ENCODE measurements around the gene AKR1C3. TPM values are rescaled to one million over a fixed set of nuclear protein-coding genes. Genes with fewer than 3 reads are reported as not detected.

The AKR1C3 gene
- total RNA-seq, 4 donors from 2014 or later = 6.0 to 35.6 (median 16.7) TPM

DNA sequence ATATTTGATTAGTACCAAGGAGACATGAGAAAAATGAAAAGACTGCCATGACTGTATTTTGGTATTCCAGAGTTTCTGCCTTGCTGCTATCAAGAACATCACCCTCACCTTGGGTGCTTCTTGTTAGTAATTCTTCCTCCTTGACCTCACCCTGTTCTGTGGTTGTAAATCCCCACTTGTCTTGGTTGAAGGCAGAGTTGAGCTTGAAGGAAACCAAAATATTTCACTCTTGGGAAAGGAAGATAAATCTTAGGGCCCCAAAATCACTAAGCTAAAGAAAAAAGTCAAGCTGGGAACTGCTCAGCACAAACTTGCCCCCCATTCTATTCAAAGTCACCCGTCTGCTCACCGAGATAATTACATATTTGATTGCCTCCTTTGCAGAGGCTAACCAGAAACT, 20.6 kb upstream of the AKR1C3 start:
- intact Hi-C loops (cut with DNase I; ENCODE audit: low total_unique reads) = no loop called here
- Histone ChIP-seq H3K4me3 (no peak overlapping the region), H3K27ac (peak overlapping the region in 1 of 2 donors; percentile 9), H3K36me3 (no peaks in the 10 kb centered on the region), H3K9me3 (no peaks in the 10 kb centered on the region), H3K27me3 (no peaks in the 10 kb centered on the region), H3K4me1 (peaks cover 6 to 8% of the 10 kb centered on the region in 2 donors)
- TF ChIP-seq POLR2A (IDR thresholded peaks at IDR 0.05) = no peak
- TF ChIP-seq, protein P1, sequence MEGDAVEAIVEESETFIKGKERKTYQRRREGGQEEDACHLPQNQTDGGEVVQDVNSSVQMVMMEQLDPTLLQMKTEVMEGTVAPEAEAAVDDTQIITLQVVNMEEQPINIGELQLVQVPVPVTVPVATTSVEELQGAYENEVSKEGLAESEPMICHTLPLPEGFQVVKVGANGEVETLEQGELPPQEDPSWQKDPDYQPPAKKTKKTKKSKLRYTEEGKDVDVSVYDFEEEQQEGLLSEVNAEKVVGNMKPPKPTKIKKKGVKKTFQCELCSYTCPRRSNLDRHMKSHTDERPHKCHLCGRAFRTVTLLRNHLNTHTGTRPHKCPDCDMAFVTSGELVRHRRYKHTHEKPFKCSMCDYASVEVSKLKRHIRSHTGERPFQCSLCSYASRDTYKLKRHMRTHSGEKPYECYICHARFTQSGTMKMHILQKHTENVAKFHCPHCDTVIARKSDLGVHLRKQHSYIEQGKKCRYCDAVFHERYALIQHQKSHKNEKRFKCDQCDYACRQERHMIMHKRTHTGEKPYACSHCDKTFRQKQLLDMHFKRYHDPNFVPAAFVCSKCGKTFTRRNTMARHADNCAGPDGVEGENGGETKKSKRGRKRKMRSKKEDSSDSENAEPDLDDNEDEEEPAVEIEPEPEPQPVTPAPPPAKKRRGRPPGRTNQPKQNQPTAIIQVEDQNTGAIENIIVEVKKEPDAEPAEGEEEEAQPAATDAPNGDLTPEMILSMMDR (IDR thresholded peaks at IDR 0.05) = no peak
- DNase-seq = no peak

DNA sequence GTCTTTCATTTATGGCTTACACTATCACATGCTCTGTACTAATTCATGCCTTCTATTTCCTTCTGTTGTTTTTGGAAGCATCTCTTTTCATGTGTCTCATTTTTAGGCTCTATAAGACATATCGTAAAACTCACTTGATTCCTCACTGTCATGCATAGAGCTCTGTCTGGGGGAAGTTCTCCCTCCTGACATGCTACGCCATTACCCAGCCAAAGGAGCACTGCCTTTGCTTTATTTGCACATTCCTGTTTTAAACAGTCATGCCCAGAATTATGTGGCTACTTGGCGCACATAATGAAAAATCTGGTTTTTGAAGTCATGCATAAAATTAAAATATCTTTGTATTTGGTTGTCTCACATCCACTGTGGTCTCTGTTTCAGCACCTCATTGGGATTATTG, 17.6 kb upstream of the AKR1C3 start:
- Histone ChIP-seq H3K27ac (peak overlapping the region in 1 of 2 donors; percentile 71), H3K4me3 (no peak overlapping the region), H3K36me3 (no peaks in the 10 kb centered on the region), H3K9me3 (no peaks in the 10 kb centered on the region), H3K27me3 (no peaks in the 10 kb centered on the region), H3K4me1 (peaks cover 6 to 8% of the 10 kb centered on the region in 2 donors)
- no peak for DNase-seq
- intact Hi-C loops (cut with DNase I; ENCODE audit: low total_unique reads) = no loop called here
- TF ChIP-seq, protein P1 (IDR thresholded peaks at IDR 0.05) = no peak

DNA sequence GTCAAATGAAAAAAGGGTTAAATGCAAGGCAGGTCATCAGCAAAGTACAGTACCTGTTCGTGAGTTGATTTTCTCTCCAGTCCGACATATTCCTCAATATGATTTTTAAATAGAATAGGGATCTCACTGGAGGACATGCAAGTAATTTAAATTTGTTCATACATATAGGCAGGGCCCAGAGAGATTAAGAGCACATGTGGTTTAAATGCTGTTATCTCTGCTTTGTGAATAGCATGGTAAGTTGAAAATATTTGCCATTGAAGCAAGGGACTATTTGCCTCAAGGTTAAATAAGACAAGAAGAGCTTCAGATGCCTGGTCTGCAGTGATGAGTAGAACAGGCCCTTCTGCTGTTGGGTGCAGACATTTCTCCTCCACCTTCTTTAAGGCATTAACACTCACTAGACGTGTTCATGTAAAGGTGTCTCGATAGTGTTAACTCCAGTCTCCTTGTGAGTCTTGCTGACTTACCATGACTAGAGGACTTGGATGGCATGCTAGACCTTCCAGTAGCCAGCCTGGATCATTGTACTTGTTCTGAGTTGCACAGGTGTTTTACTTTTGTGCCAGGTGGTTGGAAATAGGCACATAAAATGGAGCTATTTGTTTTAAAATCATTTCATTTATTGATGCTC, 15.6 kb upstream of the AKR1C3 start:
- intact Hi-C loops (cut with DNase I; ENCODE audit: low total_unique reads) = no loop called here
- Histone ChIP-seq H3K36me3 (no peaks in the 10 kb centered on the region), H3K27me3 (no peaks in the 10 kb centered on the region), H3K4me3 (no peak overlapping the region), H3K9me3 (no peaks in the 10 kb centered on the region), H3K27ac (no peak overlapping the region), H3K4me1 (no peaks in the 10 kb centered on the region)
- no peak for TF ChIP-seq POLR2A (IDR thresholded peaks at IDR 0.05)
- TF ChIP-seq, protein P1 (IDR thresholded peaks at IDR 0.05) = no peak
- no peak for DNase-seq

DNA sequence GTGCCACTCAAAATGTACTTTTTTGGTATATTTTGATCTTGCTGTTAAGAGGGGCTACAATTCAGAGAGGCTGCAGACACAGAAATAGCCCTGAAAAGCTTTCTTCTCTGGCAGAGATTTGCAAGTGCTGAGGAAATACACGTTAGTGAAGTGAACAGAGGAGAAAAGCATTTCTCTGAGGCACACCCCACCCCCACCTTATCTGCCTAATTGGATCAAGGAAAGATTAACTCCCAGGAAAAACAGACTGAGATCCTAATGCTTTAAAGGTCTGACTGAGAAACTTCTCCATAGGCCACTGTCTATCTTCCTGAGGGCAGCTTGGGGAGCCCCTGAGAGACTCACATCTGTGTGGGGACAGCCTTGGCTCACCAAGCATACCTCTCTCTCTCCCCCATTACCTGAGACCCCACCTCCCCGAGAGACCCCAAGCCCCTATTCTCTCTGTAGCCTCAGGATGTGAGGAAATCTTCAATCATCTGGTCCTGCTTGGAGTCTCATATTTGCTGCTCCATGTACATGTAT, 14.8 kb upstream of the AKR1C3 start:
- H3K27me3 ChIP-seq = no peaks in the 10 kb centered on the region
- H3K4me1 ChIP-seq = no peaks in the 10 kb centered on the region
- DNase-seq = no peak
- TF ChIP-seq, protein P1 (IDR thresholded peaks at IDR 0.05) = no peak
- intact Hi-C loops (cut with DNase I; ENCODE audit: low total_unique reads) = no loop called here
- no peaks in the 10 kb centered on the region for H3K36me3 ChIP-seq
- no peak overlapping the region for H3K4me3 ChIP-seq
- no peak overlapping the region for H3K27ac ChIP-seq
- H3K9me3 ChIP-seq = no peaks in the 10 kb centered on the region

DNA sequence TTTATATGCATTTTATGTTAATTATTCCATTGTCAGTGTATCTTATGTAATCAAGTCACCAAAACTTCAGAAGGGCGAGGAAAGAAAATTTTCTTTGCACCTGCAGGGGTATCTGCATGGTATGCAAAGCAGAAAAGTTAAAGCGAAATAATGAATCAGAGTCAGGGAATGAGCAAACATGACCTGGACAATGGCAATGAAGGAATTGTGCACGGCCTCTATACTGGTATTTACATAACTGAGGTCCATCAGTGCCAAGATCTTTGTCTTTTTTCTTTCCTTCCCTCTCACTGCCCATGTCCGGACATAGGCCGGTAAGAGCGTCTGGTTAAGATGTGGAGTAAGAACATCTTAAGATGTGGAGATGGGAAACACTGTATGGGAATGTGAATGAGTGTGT, 14.4 kb upstream of the AKR1C3 start:
- Histone ChIP-seq H3K4me3 (no peak overlapping the region), H3K9me3 (no peaks in the 10 kb centered on the region), H3K4me1 (no peaks in the 10 kb centered on the region), H3K27ac (no peak overlapping the region), H3K36me3 (no peaks in the 10 kb centered on the region), H3K27me3 (no peaks in the 10 kb centered on the region)
- intact Hi-C loops (cut with DNase I; ENCODE audit: low total_unique reads) = no loop called here
- DNase-seq = no peak
- TF ChIP-seq, protein P1 (IDR thresholded peaks at IDR 0.05) = no peak
- TF ChIP-seq POLR2A (IDR thresholded peaks at IDR 0.05) = no peak
